ENCODE data around the gene RNU1-4.
"Not testable (repeated sequence)": the region's sequence is repeated elsewhere in the genome, so short reads cannot be mapped to it uniquely, and the experiment has no call there.

Gene RNU1-4

GRCh38 chr1:16764820-16765655, 24.7 kb downstream of the RNU1-4 start:
- peaks cover 0 to 24% of the 10 kb centered on the region in 2 donors for H3K27me3 ChIP-seq

GRCh38 chr1:16765731-16766605, 25.7 kb downstream of the RNU1-4 start:
- H3K4me1 ChIP-seq; H3K36me3 ChIP-seq; H3K4me3 ChIP-seq; intact Hi-C loops (cut with DNase I; ENCODE audit: low total_unique reads); H3K27ac ChIP-seq; H3K9me3 ChIP-seq: not testable (repeated sequence)
- DNase-seq: peak in 1 of 2 donors; percentile 46
- H3K27me3 ChIP-seq: peaks cover 0 to 16% of the 10 kb centered on the region in 2 donors

More at GRCh38 chr1:16764820-16765655, 24.7 kb downstream of the RNU1-4 start:
- H3K36me3 ChIP-seq; H3K4me3 ChIP-seq; H3K27ac ChIP-seq; intact Hi-C loops (cut with DNase I; ENCODE audit: low total_unique reads); H3K4me1 ChIP-seq; H3K9me3 ChIP-seq: not testable (repeated sequence)
- peak in 1 of 2 donors; percentile 55 for DNase-seq

- intact Hi-C loops (cut with DNase I; ENCODE audit: low total_unique reads); H3K4me3 ChIP-seq; H3K36me3 ChIP-seq; H3K4me1 ChIP-seq; DNase-seq; H3K9me3 ChIP-seq; H3K27ac ChIP-seq: not testable (repeated sequence)
- H3K27me3 ChIP-seq: peaks cover 0 to 16% of the 10 kb centered on the region in 2 donors
Measured at GRCh38 chr1:16766689-16767256, 26.5 kb downstream of the RNU1-4 start.

- H3K36me3 ChIP-seq; H3K4me3 ChIP-seq; DNase-seq; H3K27ac ChIP-seq; H3K9me3 ChIP-seq; intact Hi-C loops (cut with DNase I; ENCODE audit: low total_unique reads): not testable (repeated sequence)
- H3K27me3 ChIP-seq: peaks cover 0 to 12% of the 10 kb centered on the region in 2 donors
- H3K4me1 ChIP-seq: peaks cover 0 to 12% (median 7%) of the 10 kb centered on the region in 4 donors
Measured at GRCh38 chr1:16770139-16770759, 29.9 kb downstream of the RNU1-4 start.

- DNase-seq; intact Hi-C loops (cut with DNase I; ENCODE audit: low total_unique reads): not testable (repeated sequence)
Measured at GRCh38 chr1:16770896-16771446, 30.7 kb downstream of the RNU1-4 start.

GRCh38 chr1:16772275-16773204, 32.2 kb downstream of the RNU1-4 start:
- intact Hi-C loops (cut with DNase I; ENCODE audit: low total_unique reads); H3K9me3 ChIP-seq; H3K36me3 ChIP-seq; H3K27ac ChIP-seq: not testable (repeated sequence)
- H3K4me3 ChIP-seq: peak overlapping the region in 1 of 2 donors; percentile 19
- DNase-seq: peak; percentile 59 to 80
- peaks cover 0 to 12% (median 6%) of the 10 kb centered on the region in 4 donors for H3K4me1 ChIP-seq
- peaks cover 0 to 11% of the 10 kb centered on the region in 2 donors for H3K27me3 ChIP-seq

More at GRCh38 chr1:16770896-16771446, 30.7 kb downstream of the RNU1-4 start:
- H3K4me1 ChIP-seq: peaks cover 0 to 12% (median 7%) of the 10 kb centered on the region in 4 donors
- not testable (repeated sequence) for H3K27ac ChIP-seq, H3K4me3 ChIP-seq, H3K36me3 ChIP-seq, H3K9me3 ChIP-seq
- H3K27me3 ChIP-seq: peaks cover 0 to 12% of the 10 kb centered on the region in 2 donors

- DNase-seq; intact Hi-C loops (cut with DNase I; ENCODE audit: low total_unique reads): not testable (repeated sequence)
- peaks cover 0 to 16% of the 10 kb centered on the region in 2 donors for H3K27me3 ChIP-seq
Measured at GRCh38 chr1:16773205-16773596, 32.9 kb downstream of the RNU1-4 start.

GRCh38 chr1:16773723-16774122, 33.4 kb downstream of the RNU1-4 start:
- DNase-seq; intact Hi-C loops (cut with DNase I; ENCODE audit: low total_unique reads); H3K4me3 ChIP-seq; H3K36me3 ChIP-seq; H3K9me3 ChIP-seq; H3K27ac ChIP-seq: not testable (repeated sequence)
- peaks cover 0 to 12% (median 6%) of the 10 kb centered on the region in 4 donors for H3K4me1 ChIP-seq
- peaks cover 0 to 16% of the 10 kb centered on the region in 2 donors for H3K27me3 ChIP-seq

More at GRCh38 chr1:16773205-16773596, 32.9 kb downstream of the RNU1-4 start:
- H3K4me3 ChIP-seq, H3K27ac ChIP-seq, H3K36me3 ChIP-seq, H3K9me3 ChIP-seq: not testable (repeated sequence)
- peaks cover 0 to 12% (median 6%) of the 10 kb centered on the region in 4 donors for H3K4me1 ChIP-seq

GRCh38 chr1:16774773-16775172, 34.5 kb downstream of the RNU1-4 start:
- H3K4me1 ChIP-seq: peaks cover 0 to 12% (median 6%) of the 10 kb centered on the region in 4 donors
- H3K9me3 ChIP-seq; H3K4me3 ChIP-seq; intact Hi-C loops (cut with DNase I; ENCODE audit: low total_unique reads); H3K36me3 ChIP-seq; H3K27ac ChIP-seq; DNase-seq: not testable (repeated sequence)
- peaks cover 0 to 20% of the 10 kb centered on the region in 2 donors for H3K27me3 ChIP-seq

GRCh38 chr1:16775290-16775689, 35.0 kb downstream of the RNU1-4 start:
- Histone ChIP-seq H3K4me1 (peaks cover 0 to 12% (median 6%) of the 10 kb centered on the region in 4 donors), H3K27me3 (peaks cover 0 to 21% of the 10 kb centered on the region in 2 donors)
- H3K4me3 ChIP-seq; H3K9me3 ChIP-seq; H3K36me3 ChIP-seq; H3K27ac ChIP-seq; DNase-seq; intact Hi-C loops (cut with DNase I; ENCODE audit: low total_unique reads): not testable (repeated sequence)

- intact Hi-C loops (cut with DNase I; ENCODE audit: low total_unique reads): not testable (repeated sequence)
Measured at GRCh38 chr1:16776248-16776647, 35.9 kb downstream of the RNU1-4 start.

GRCh38 chr1:16776835-16777234, 36.5 kb downstream of the RNU1-4 start:
- H3K9me3 ChIP-seq; H3K4me3 ChIP-seq; intact Hi-C loops (cut with DNase I; ENCODE audit: low total_unique reads); H3K36me3 ChIP-seq; DNase-seq; H3K27ac ChIP-seq: not testable (repeated sequence)
- peaks cover 0 to 12% (median 6%) of the 10 kb centered on the region in 4 donors for H3K4me1 ChIP-seq
- H3K27me3 ChIP-seq: peaks cover 0 to 25% of the 10 kb centered on the region in 2 donors

More at GRCh38 chr1:16776248-16776647, 35.9 kb downstream of the RNU1-4 start:
- DNase-seq, H3K27ac ChIP-seq, H3K4me3 ChIP-seq, H3K9me3 ChIP-seq, H3K36me3 ChIP-seq: not testable (repeated sequence)
- peaks cover 0 to 12% (median 6%) of the 10 kb centered on the region in 4 donors for H3K4me1 ChIP-seq
- H3K27me3 ChIP-seq: peaks cover 0 to 25% of the 10 kb centered on the region in 2 donors
